HG02571 (cell line): ENCODE data around the gene CHST4.
"Not testable (repeated sequence)": the region's sequence is repeated elsewhere in the genome, so short reads cannot be mapped to it uniquely, and the experiment has no call there.

Source experiments
- ATAC-seq: cut with Tn5 transposase; IDR thresholded peaks from one replicate; pipeline ENCODE4 v1.9.1; 2021; ENCODE audit warnings: mild to moderate bottlenecking, moderate library complexity; ENCODE audit not compliant: unreplicated experiment

CHST4 gene

GRCh38 chr16:71524566-71525553 is 1.4 kb upstream of the CHST4 start:
- no peak for ATAC-seq

- no peak for ATAC-seq
Observed at GRCh38 chr16:71528257-71528656, 2.0 kb downstream of the CHST4 start.

GRCh38 chr16:71528863-71529262 is 2.6 kb downstream of the CHST4 start:
- ATAC-seq, result no peak

- ATAC-seq, result no peak
Observed at GRCh38 chr16:71532366-71532765, 6.1 kb downstream of the CHST4 start.

- no peak for ATAC-seq
Observed at GRCh38 chr16:71536752-71537499, 10.7 kb downstream of the CHST4 start.

- ATAC-seq, result peak; percentile 51
Observed at GRCh38 chr16:71537643-71538042, 11.4 kb downstream of the CHST4 start.

- no peak for ATAC-seq
Observed at GRCh38 chr16:71542377-71542776, 16.2 kb downstream of the CHST4 start.

- no peak for ATAC-seq
Observed at GRCh38 chr16:71547168-71547567, 20.9 kb downstream of the CHST4 start.

- ATAC-seq, result no peak
Observed at GRCh38 chr16:71552698-71553503, 26.7 kb downstream of the CHST4 start.

- no peak for ATAC-seq
Observed at GRCh38 chr16:71555230-71555891, 29.1 kb downstream of the CHST4 start.

GRCh38 chr16:71557299-71557698 is 31.1 kb downstream of the CHST4 start:
- no peak for ATAC-seq

GRCh38 chr16:71557954-71558582 is 31.8 kb downstream of the CHST4 start:
- ATAC-seq, result no peak

GRCh38 chr16:71559855-71560254 is 33.6 kb downstream of the CHST4 start:
- no peak for ATAC-seq

- ATAC-seq, result not testable (repeated sequence)
Observed at GRCh38 chr16:71561886-71562285, 35.7 kb downstream of the CHST4 start.

- ATAC-seq, result no peak
Observed at GRCh38 chr16:71562552-71562951, 36.3 kb downstream of the CHST4 start.

- no peak for ATAC-seq
Observed at GRCh38 chr16:71564335-71564967, 38.2 kb downstream of the CHST4 start.

- ATAC-seq, result no peak
Observed at GRCh38 chr16:71565812-71566700, 39.8 kb downstream of the CHST4 start.

GRCh38 chr16:71567931-71568330 is 41.7 kb downstream of the CHST4 start:
- ATAC-seq, result no peak

- ATAC-seq, result no peak
Observed at GRCh38 chr16:71568551-71568950, 42.3 kb downstream of the CHST4 start.
